GM19452 (cell line): ENCODE data around the gene SEC61A2.
"Not testable (repeated sequence)": the region's sequence is repeated elsewhere in the genome, so short reads cannot be mapped to it uniquely, and the experiment has no call there.

ENCODE experiments used
- ATAC-seq: cut with Tn5 transposase; IDR thresholded peaks from one replicate; pipeline ENCODE4 v1.9.1; 2021; ENCODE audit not compliant: unreplicated experiment

The SEC61A2 gene

GRCh38 chr10:12129222-12130111, at the start of gene SEC61A2:
TSS of gene SEC61A2 (plus strand) at chr10:12129677. CDS start at chr10:12129788, 111 bp downstream.
- peak; percentile 91 for ATAC-seq

- ATAC-seq: no peak
Observed at GRCh38 chr10:12081470-12081869, 48.0 kb upstream of the SEC61A2 start.

GRCh38 chr10:12081879-12082557, 47.5 kb upstream of the SEC61A2 start:
- no peak for ATAC-seq

GRCh38 chr10:12088919-12089318, 40.6 kb upstream of the SEC61A2 start:
- ATAC-seq: no peak

- no peak for ATAC-seq
Observed at GRCh38 chr10:12091421-12091820, 38.1 kb upstream of the SEC61A2 start.

- ATAC-seq: not testable (repeated sequence)
Observed at GRCh38 chr10:12097361-12097760, 32.1 kb upstream of the SEC61A2 start.

GRCh38 chr10:12097791-12098190, 31.7 kb upstream of the SEC61A2 start:
- ATAC-seq: no peak

GRCh38 chr10:12098966-12099365, 30.5 kb upstream of the SEC61A2 start:
- ATAC-seq: no peak

- ATAC-seq: no peak
Observed at GRCh38 chr10:12103802-12104201, 25.7 kb upstream of the SEC61A2 start.

- ATAC-seq: no peak
Observed at GRCh38 chr10:12107781-12108180, 21.7 kb upstream of the SEC61A2 start.

GRCh38 chr10:12109286-12109685, 20.2 kb upstream of the SEC61A2 start:
- no peak for ATAC-seq

- ATAC-seq: no peak
Observed at GRCh38 chr10:12111528-12111927, 17.9 kb upstream of the SEC61A2 start.

GRCh38 chr10:12113627-12114026, 15.8 kb upstream of the SEC61A2 start:
- no peak for ATAC-seq

GRCh38 chr10:12121673-12122072, 7.8 kb upstream of the SEC61A2 start:
- peak; percentile 24 for ATAC-seq

- ATAC-seq: peak; percentile 35
Observed at GRCh38 chr10:12130237-12130872, 878 bp downstream of the SEC61A2 start.

GRCh38 chr10:12135631-12136030, 6.2 kb downstream of the SEC61A2 start:
- no peak for ATAC-seq

GRCh38 chr10:12140038-12140437, 10.6 kb downstream of the SEC61A2 start:
- no peak for ATAC-seq

- no peak for ATAC-seq
Observed at GRCh38 chr10:12144538-12144937, 15.1 kb downstream of the SEC61A2 start.

- ATAC-seq: no peak
Observed at GRCh38 chr10:12150163-12150562, 20.7 kb downstream of the SEC61A2 start.

- ATAC-seq: no peak
Observed at GRCh38 chr10:12154516-12154915, 25.0 kb downstream of the SEC61A2 start.

GRCh38 chr10:12156367-12157123, 27.1 kb downstream of the SEC61A2 start:
- ATAC-seq: no peak
